ENCODE measurements around the gene ATAD3B. TPM values are rescaled to one million over a fixed set of nuclear protein-coding genes. Genes with fewer than 3 reads are reported as not detected.
A peak's percentile ranks its signal among the peaks of the same experiment; 100 is the strongest.

Gene ATAD3B
- total RNA-seq, 2 donors from 2014 or later = 2.7 to 5.7 TPM

- no peak for TF ChIP-seq CTCF (IDR thresholded peaks at IDR 0.05)
- H3K27ac ChIP-seq = no peak overlapping the region
- no peaks in the 10 kb centered on the region for H3K9me3 ChIP-seq
- H3K27me3 ChIP-seq = no peaks in the 10 kb centered on the region
- no peak for DNase-seq (ENCODE audit: low spot score)
- no peaks in the 10 kb centered on the region for H3K36me3 ChIP-seq
- H3K4me1 ChIP-seq = peaks cover 0 to 22% of the 10 kb centered on the region in 2 donors
- no peak overlapping the region for H3K4me3 ChIP-seq
These were observed 46.2 kb upstream of the ATAD3B start for GRCh38 chr1:1425426-1425752.

GRCh38 chr1:1425753-1426495 is 45.6 kb upstream of the ATAD3B start:
- H3K27me3 ChIP-seq = no peaks in the 10 kb centered on the region
- H3K4me1 ChIP-seq = peaks cover 0 to 22% of the 10 kb centered on the region in 2 donors
- no peak overlapping the region for H3K27ac ChIP-seq
- H3K9me3 ChIP-seq = no peaks in the 10 kb centered on the region
- no peak for DNase-seq (ENCODE audit: low spot score)
- no peak for TF ChIP-seq CTCF (IDR thresholded peaks at IDR 0.05)
- no peak overlapping the region for H3K4me3 ChIP-seq
- H3K36me3 ChIP-seq = no peaks in the 10 kb centered on the region

- Histone ChIP-seq H3K27me3 (no peaks in the 10 kb centered on the region), H3K36me3 (no peaks in the 10 kb centered on the region), H3K9me3 (no peaks in the 10 kb centered on the region), H3K4me1 (peaks cover 0 to 28% of the 10 kb centered on the region in 2 donors), H3K27ac (no peak overlapping the region), H3K4me3 (no peak overlapping the region)
- DNase-seq (ENCODE audit: low spot score) = no peak
- TF ChIP-seq CTCF (IDR thresholded peaks at IDR 0.05) = no peak
These were observed 45.0 kb upstream of the ATAD3B start for GRCh38 chr1:1426496-1427105.

GRCh38 chr1:1427106-1427819 is 44.3 kb upstream of the ATAD3B start:
- no peaks in the 10 kb centered on the region for H3K36me3 ChIP-seq
- no peak overlapping the region for H3K27ac ChIP-seq
- H3K4me3 ChIP-seq = peak overlapping the region; percentile 38 to 52
- peaks cover 0 to 34% of the 10 kb centered on the region in 2 donors for H3K4me1 ChIP-seq
- no peak for TF ChIP-seq CTCF (IDR thresholded peaks at IDR 0.05)
- H3K27me3 ChIP-seq = no peaks in the 10 kb centered on the region
- H3K9me3 ChIP-seq = no peaks in the 10 kb centered on the region
- no peak for DNase-seq (ENCODE audit: low spot score)

GRCh38 chr1:1427820-1428148 is 43.8 kb upstream of the ATAD3B start:
- Histone ChIP-seq H3K9me3 (no peaks in the 10 kb centered on the region), H3K36me3 (no peaks in the 10 kb centered on the region), H3K4me3 (peak overlapping the region; percentile 38 to 52), H3K4me1 (peaks cover 0 to 39% of the 10 kb centered on the region in 2 donors), H3K27ac (no peak overlapping the region), H3K27me3 (no peaks in the 10 kb centered on the region)
- no peak for DNase-seq (ENCODE audit: low spot score)
- TF ChIP-seq CTCF (IDR thresholded peaks at IDR 0.05) = no peak

Measured in right atrium auricular region (tissue), 2 donors.